ENCODE measurements around the gene TMEM256. TPM values are rescaled to one million over a fixed set of nuclear protein-coding genes. Genes with fewer than 3 reads are reported as not detected.
"Not testable (repeated sequence)": the region's sequence is repeated elsewhere in the genome, so short reads cannot be mapped to it uniquely, and the experiment has no call there.

TMEM256 gene
- polyA plus RNA-seq, 6 donors from 2014 or later: 73.4 to 90.2 (median 81.3) TPM

- DNase-seq (no peak), ATAC-seq (ENCODE audit: low read depth in 2 of 2) (no peak)
- Mint-ChIP-seq H3K9me3 (peaks cover 0 to 6% (median 5%) of the 10 kb centered on the region in 7 donors), H3K4me3 (peak overlapping the region in 4 of 8 donors; percentile 30 to 74 (median 62)), H3K4me1 (peaks cover 14 to 16% (median 15%) of the 10 kb centered on the region in 3 donors), H3K27me3 (peaks cover 33 to 46% (median 40%) of the 10 kb centered on the region in 3 donors), H3K36me3 (peaks cover 3 to 8% of the 10 kb centered on the region in 2 donors), H3K27ac (no peak overlapping the region)
These were observed 21.0 kb downstream of the TMEM256 start for GRCh38 chr17:7382901-7383300.

GRCh38 chr17:7380855-7381683, 22.8 kb downstream of the TMEM256 start, which contains the start of gene TNK1:
TNK1 (plus strand) TSS chr17:7381089; CDS start chr17:7382927, 1,838 bp downstream.
- no peak for DNase-seq
- no peak for ATAC-seq (ENCODE audit: low read depth in 2 of 2)
- Mint-ChIP-seq H3K4me3 (peak within 1 kb of the TSS in 6 of 8 donors; percentile 6 to 65 (median 40)), H3K9me3 (peaks cover 0 to 6% (median 5%) of the 10 kb centered on the region in 7 donors), H3K27ac (peak within 1 kb of the TSS in 3 of 6 donors; percentile 21 to 52 (median 41)), H3K36me3 (peaks cover 3 to 8% of the 10 kb centered on the region in 2 donors), H3K27me3 (peaks cover 38 to 55% (median 45%) of the 10 kb centered on the region in 3 donors), H3K4me1 (peaks cover 14 to 16% (median 15%) of the 10 kb centered on the region in 3 donors)

- peaks cover 0 to 6% (median 5%) of the 10 kb centered on the region in 7 donors for H3K9me3 Mint-ChIP-seq
- H3K4me3 Mint-ChIP-seq: peak overlapping the region in 2 of 8 donors; percentile 9 to 10
- no peak overlapping the region for H3K27ac Mint-ChIP-seq
- ATAC-seq (ENCODE audit: low read depth in 2 of 2): no peak
- peaks cover 38 to 55% (median 45%) of the 10 kb centered on the region in 3 donors for H3K27me3 Mint-ChIP-seq
- H3K4me1 Mint-ChIP-seq: peaks cover 11 to 16% (median 15%) of the 10 kb centered on the region in 3 donors
- H3K36me3 Mint-ChIP-seq: peaks cover 3 to 8% of the 10 kb centered on the region in 2 donors
- DNase-seq: no peak
These were observed 23.6 kb downstream of the TMEM256 start for GRCh38 chr17:7380321-7380720.

GRCh38 chr17:7379134-7379533, 24.8 kb downstream of the TMEM256 start:
- no peak overlapping the region for H3K27ac Mint-ChIP-seq
- H3K4me1 Mint-ChIP-seq: peaks cover 5 to 10% (median 7%) of the 10 kb centered on the region in 3 donors
- H3K4me3 Mint-ChIP-seq: no peak overlapping the region
- peaks cover 0 to 6% (median 5%) of the 10 kb centered on the region in 7 donors for H3K9me3 Mint-ChIP-seq
- DNase-seq (no peak), ATAC-seq (ENCODE audit: low read depth in 2 of 2) (no peak)
- H3K36me3 Mint-ChIP-seq: peaks cover 3 to 8% of the 10 kb centered on the region in 2 donors
- H3K27me3 Mint-ChIP-seq: peaks cover 38 to 55% (median 45%) of the 10 kb centered on the region in 3 donors

GRCh38 chr17:7374353-7374752, 29.5 kb downstream of the TMEM256 start:
- H3K27me3 Mint-ChIP-seq: peaks cover 10 to 42% (median 28%) of the 10 kb centered on the region in 3 donors
- no peak for ATAC-seq (ENCODE audit: low read depth in 2 of 2)
- no peaks in the 10 kb centered on the region for H3K4me1 Mint-ChIP-seq
- no peak overlapping the region for H3K4me3 Mint-ChIP-seq
- no peak overlapping the region for H3K27ac Mint-ChIP-seq
- DNase-seq: no peak
- peaks cover 3 to 6% of the 10 kb centered on the region in 2 donors for H3K36me3 Mint-ChIP-seq
- peaks cover 0 to 5% (median 4%) of the 10 kb centered on the region in 7 donors for H3K9me3 Mint-ChIP-seq

- Mint-ChIP-seq H3K27ac (no peak overlapping the region), H3K9me3 (no peaks in the 10 kb centered on the region), H3K4me3 (no peak overlapping the region), H3K4me1 (peaks cover 0 to 8% (median 2%) of the 10 kb centered on the region in 3 donors), H3K27me3 (peaks cover 0 to 29% (median 19%) of the 10 kb centered on the region in 3 donors), H3K36me3 (no peaks in the 10 kb centered on the region)
- no peak for DNase-seq
- no peak for ATAC-seq (ENCODE audit: low read depth in 2 of 2)
These were observed 33.0 kb downstream of the TMEM256 start for GRCh38 chr17:7370853-7371252.

GRCh38 chr17:7369825-7370224, 34.1 kb downstream of the TMEM256 start:
- H3K4me3 Mint-ChIP-seq: no peak overlapping the region
- H3K36me3 Mint-ChIP-seq: no peaks in the 10 kb centered on the region
- DNase-seq (no peak), ATAC-seq (ENCODE audit: low read depth in 2 of 2) (no peak)
- H3K27ac Mint-ChIP-seq: no peak overlapping the region
- no peaks in the 10 kb centered on the region for H3K9me3 Mint-ChIP-seq
- H3K4me1 Mint-ChIP-seq: peaks cover 2 to 8% (median 3%) of the 10 kb centered on the region in 3 donors
- peaks cover 0 to 38% (median 27%) of the 10 kb centered on the region in 3 donors for H3K27me3 Mint-ChIP-seq

GRCh38 chr17:7368599-7368994, 35.3 kb downstream of the TMEM256 start:
- not testable (repeated sequence) for H3K36me3 Mint-ChIP-seq; ATAC-seq (ENCODE audit: low read depth in 2 of 2)
- peaks cover 0 to 38% (median 27%) of the 10 kb centered on the region in 3 donors for H3K27me3 Mint-ChIP-seq

GRCh38 chr17:7367918-7368598, 35.8 kb downstream of the TMEM256 start:
- Mint-ChIP-seq H3K9me3 (no peaks in the 10 kb centered on the region), H3K27ac (no peak overlapping the region), H3K27me3 (peaks cover 0 to 38% (median 27%) of the 10 kb centered on the region in 3 donors), H3K36me3 (no peaks in the 10 kb centered on the region), H3K4me1 (peaks cover 2 to 8% (median 3%) of the 10 kb centered on the region in 3 donors), H3K4me3 (no peak overlapping the region)
- ATAC-seq (ENCODE audit: low read depth in 2 of 2): no peak
- DNase-seq: no peak

More at GRCh38 chr17:7368599-7368994, 35.3 kb downstream of the TMEM256 start:
- H3K9me3 Mint-ChIP-seq, DNase-seq, H3K4me1 Mint-ChIP-seq, H3K27ac Mint-ChIP-seq: not testable (repeated sequence)
- H3K4me3 Mint-ChIP-seq: peak overlapping the region in 1 of 8 donors; percentile 60

- DNase-seq (no peak), ATAC-seq (ENCODE audit: low read depth in 2 of 2) (no peak)
- Mint-ChIP-seq H3K4me3 (no peak overlapping the region), H3K4me1 (peaks cover 2 to 8% (median 3%) of the 10 kb centered on the region in 3 donors), H3K27ac (no peak overlapping the region), H3K9me3 (no peaks in the 10 kb centered on the region), H3K27me3 (peaks cover 0 to 37% (median 27%) of the 10 kb centered on the region in 3 donors), H3K36me3 (no peaks in the 10 kb centered on the region)
These were observed 36.8 kb downstream of the TMEM256 start for GRCh38 chr17:7367083-7367482.

- H3K36me3 Mint-ChIP-seq; H3K4me1 Mint-ChIP-seq; ATAC-seq (ENCODE audit: low read depth in 2 of 2); H3K27ac Mint-ChIP-seq; H3K4me3 Mint-ChIP-seq; H3K9me3 Mint-ChIP-seq; DNase-seq: not testable (repeated sequence)
- peaks cover 0 to 42% (median 26%) of the 10 kb centered on the region in 3 donors for H3K27me3 Mint-ChIP-seq
These were observed 37.9 kb downstream of the TMEM256 start for GRCh38 chr17:7365963-7366362.

- Mint-ChIP-seq H3K4me3 (no peak overlapping the region), H3K27me3 (peaks cover 3 to 29% (median 8%) of the 10 kb centered on the region in 3 donors), H3K4me1 (peaks cover 0 to 3% (median 2%) of the 10 kb centered on the region in 3 donors), H3K27ac (no peak overlapping the region), H3K36me3 (no peaks in the 10 kb centered on the region), H3K9me3 (no peaks in the 10 kb centered on the region)
- DNase-seq: no peak
- ATAC-seq (ENCODE audit: low read depth in 2 of 2): no peak
These were observed 40.6 kb downstream of the TMEM256 start for GRCh38 chr17:7363311-7363710.

- Mint-ChIP-seq H3K4me3 (peak overlapping the region in 2 of 8 donors; percentile 6 to 25), H3K27ac (no peak overlapping the region), H3K36me3 (no peaks in the 10 kb centered on the region), H3K4me1 (peaks cover 0 to 3% (median 0%) of the 10 kb centered on the region in 3 donors), H3K27me3 (peaks cover 3 to 29% (median 8%) of the 10 kb centered on the region in 3 donors), H3K9me3 (no peaks in the 10 kb centered on the region)
- ATAC-seq (ENCODE audit: low read depth in 2 of 2) (no peak), DNase-seq (no peak)
These were observed 42.0 kb downstream of the TMEM256 start for GRCh38 chr17:7361906-7362305.
